Measurements from ENCODE around the gene WSCD1. TPM values are rescaled to one million over a fixed set of nuclear protein-coding genes. Genes with fewer than 3 reads are reported as not detected.

Gene WSCD1
- total RNA-seq, 1 experiment from 2014 or later, result 0.45 TPM

DNA sequence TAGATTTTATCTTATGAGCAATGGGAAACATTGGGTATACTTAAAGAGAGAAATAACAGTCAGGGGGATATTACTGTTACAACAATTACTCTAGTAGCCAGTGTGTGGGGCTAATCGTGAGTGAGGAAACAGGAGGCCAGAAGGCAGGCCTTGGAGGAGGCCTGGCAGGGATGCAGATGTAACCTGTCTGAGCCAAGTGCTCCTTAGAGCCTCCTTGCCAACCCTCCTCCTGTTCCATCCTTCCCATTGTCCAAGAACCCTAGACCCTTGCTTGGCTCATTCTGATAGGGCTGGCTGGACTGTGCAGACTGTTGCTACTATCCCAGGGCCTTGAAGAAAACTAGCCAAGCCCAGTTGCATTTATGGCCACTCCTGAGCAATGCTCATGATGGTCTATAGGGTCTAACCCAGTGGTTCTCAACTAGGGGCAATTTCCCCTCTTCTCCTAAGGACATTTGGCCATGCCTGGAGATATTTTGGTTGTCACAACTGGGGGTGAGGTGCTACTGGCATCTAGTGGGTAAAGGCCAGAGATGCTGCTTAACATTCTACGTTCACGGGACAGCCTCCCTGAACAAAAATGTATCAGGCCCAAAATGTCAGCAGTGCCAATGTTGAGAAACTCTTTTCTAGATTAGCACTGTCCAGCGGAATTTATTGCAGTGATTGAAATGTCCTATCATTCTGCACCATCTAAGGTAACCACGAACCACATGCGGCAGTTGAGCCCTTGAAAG, 24.4 kb upstream of the WSCD1 start:
- Mint-ChIP-seq H3K27ac (ENCODE audit: unreplicated experiment) (no peak overlapping the region), H3K27me3 (ENCODE audit: unreplicated experiment) (peaks cover 64% of the 10 kb centered on the region), H3K4me1 (ENCODE audit: low read depth, unreplicated experiment) (no peaks in the 10 kb centered on the region), H3K9me3 (ENCODE audit: low read depth, unreplicated experiment) (no peaks in the 10 kb centered on the region), H3K4me3 (ENCODE audit: low read depth, unreplicated experiment) (no peak overlapping the region), H3K36me3 (ENCODE audit: insufficient read depth, unreplicated experiment) (no peaks in the 10 kb centered on the region)
- intact Hi-C loops (cut with micrococcal nuclease; ENCODE audit: unreplicated experiment), result no loop called here
- DNase-seq, result no peak
- CTCF ChIA-PET, result no interaction called here
- BruUV-seq (replicated peaks), result no TSS peak
- no peak for TF ChIP-seq CTCF (IDR thresholded peaks at IDR 0.05; ENCODE audit: unreplicated experiment)

DNA sequence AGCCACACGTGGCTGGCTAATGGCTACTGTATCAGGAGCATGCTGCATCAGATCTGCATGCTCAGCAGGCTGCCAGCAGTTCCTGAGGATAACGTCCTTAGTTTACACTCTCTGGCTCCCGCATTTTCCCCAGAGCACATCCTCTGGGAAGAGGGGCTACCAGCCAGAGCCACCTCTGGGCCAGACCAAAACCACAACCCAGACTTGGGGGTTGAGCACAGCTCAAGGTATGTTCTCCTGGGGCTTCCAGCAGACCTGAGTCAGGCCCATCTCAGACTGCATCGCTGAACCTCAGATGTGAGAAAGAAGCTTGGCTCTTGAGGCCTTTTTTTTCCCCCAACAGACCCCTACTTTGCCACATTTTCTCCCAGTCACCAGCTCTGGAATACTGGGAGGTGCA, 23.7 kb upstream of the WSCD1 start:
- Mint-ChIP-seq H3K27me3 (ENCODE audit: unreplicated experiment) (peaks cover 67% of the 10 kb centered on the region), H3K4me3 (ENCODE audit: low read depth, unreplicated experiment) (no peak overlapping the region), H3K4me1 (ENCODE audit: low read depth, unreplicated experiment) (no peaks in the 10 kb centered on the region), H3K9me3 (ENCODE audit: low read depth, unreplicated experiment) (no peaks in the 10 kb centered on the region), H3K36me3 (ENCODE audit: insufficient read depth, unreplicated experiment) (no peaks in the 10 kb centered on the region), H3K27ac (ENCODE audit: unreplicated experiment) (no peak overlapping the region)
- CTCF ChIA-PET, result no interaction called here
- no peak for DNase-seq
- no TSS peak for BruUV-seq (replicated peaks)
- TF ChIP-seq CTCF (IDR thresholded peaks at IDR 0.05; ENCODE audit: unreplicated experiment), result no peak
- intact Hi-C loops (cut with micrococcal nuclease; ENCODE audit: unreplicated experiment), result no loop called here

DNA sequence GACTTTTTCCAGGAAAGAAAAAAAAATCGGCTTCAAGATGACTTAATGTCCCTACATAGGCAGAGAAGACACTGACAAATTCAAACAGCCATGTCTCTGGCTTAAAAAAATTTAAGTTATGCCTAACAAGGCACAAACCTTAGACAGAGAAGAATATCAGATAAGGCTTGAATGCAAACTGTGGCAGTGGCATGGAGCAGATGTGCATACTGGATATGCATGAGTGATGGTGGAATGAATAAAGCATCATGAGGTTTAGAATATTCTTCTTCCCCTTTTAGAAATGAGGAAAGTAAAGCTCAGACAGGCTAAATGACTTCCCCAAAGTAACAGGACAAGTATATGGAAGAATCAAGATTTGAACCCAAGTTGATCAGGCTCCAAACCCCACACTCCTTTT, 23.2 kb upstream of the WSCD1 start:
- BruUV-seq (replicated peaks), result no TSS peak
- Mint-ChIP-seq H3K9me3 (ENCODE audit: low read depth, unreplicated experiment) (no peaks in the 10 kb centered on the region), H3K4me1 (ENCODE audit: low read depth, unreplicated experiment) (no peaks in the 10 kb centered on the region), H3K36me3 (ENCODE audit: insufficient read depth, unreplicated experiment) (no peaks in the 10 kb centered on the region), H3K4me3 (ENCODE audit: low read depth, unreplicated experiment) (no peak overlapping the region), H3K27ac (ENCODE audit: unreplicated experiment) (no peak overlapping the region), H3K27me3 (ENCODE audit: unreplicated experiment) (peaks cover 67% of the 10 kb centered on the region)
- DNase-seq, result no peak
- TF ChIP-seq CTCF (IDR thresholded peaks at IDR 0.05; ENCODE audit: unreplicated experiment), result no peak
- intact Hi-C loops (cut with micrococcal nuclease; ENCODE audit: unreplicated experiment), result no loop called here
- CTCF ChIA-PET, result no interaction called here

- Mint-ChIP-seq H3K4me3 (ENCODE audit: low read depth, unreplicated experiment) (no peak overlapping the region), H3K4me1 (ENCODE audit: low read depth, unreplicated experiment) (no peaks in the 10 kb centered on the region), H3K27me3 (ENCODE audit: unreplicated experiment) (peaks cover 71% of the 10 kb centered on the region), H3K27ac (ENCODE audit: unreplicated experiment) (no peak overlapping the region), H3K36me3 (ENCODE audit: insufficient read depth, unreplicated experiment) (no peaks in the 10 kb centered on the region), H3K9me3 (ENCODE audit: low read depth, unreplicated experiment) (no peaks in the 10 kb centered on the region)
- BruUV-seq (replicated peaks), result no TSS peak
- CTCF ChIA-PET, result no interaction called here
- no peak for DNase-seq
- TF ChIP-seq CTCF (IDR thresholded peaks at IDR 0.05; ENCODE audit: unreplicated experiment), result no peak
- intact Hi-C loops (cut with micrococcal nuclease; ENCODE audit: unreplicated experiment), result no loop called here
Measured at GRCh38 chr17:6047966-6048365, 22.2 kb upstream of the WSCD1 start.

Data from Calu3 (cell line).